Left lung (tissue), 10 donors: Measurements from ENCODE around the gene CTDSPL. TPM values are rescaled to one million over a fixed set of nuclear protein-coding genes. Genes with fewer than 3 reads are reported as not detected.

Experiments
- ATAC-seq: fragments of 200-7000 bp; cut with Tn5 transposase; one replicate; pipeline ENCODE4 v1.9.1; 2020; ENCODE audit warnings: moderate library complexity
- DNase-seq, 4 donors: peaks; one replicate each; pipeline ENCODE4 v3.0.0-alpha.2; 2013 to 2020
- H3K27ac ChIP-seq, 2 donors: fragments of 200-600 bp; sonication (generic) in 1 of 2; one replicate each; pipeline versions ENCODE4 v1.5.0 to v1.8.0; 2020 to 2021
- H3K27me3 ChIP-seq, 2 donors: fragments of 200-600 bp; sonication (generic) in 1 of 2; one replicate each; pipeline versions ENCODE4 v1.5.0 to v1.8.0; 2020 to 2021
- H3K36me3 ChIP-seq, 2 donors: fragments of 200-600 bp; sonication (generic) in 1 of 2; one replicate each; pipeline versions ENCODE4 v1.5.0 to v1.8.0; 2020 to 2021
- H3K4me1 ChIP-seq, 2 donors: fragments of 200-600 bp; one replicate each; pipeline ENCODE4 v1.8.0; 2021
- H3K4me3 ChIP-seq, 2 donors: fragments of 200-600 bp; sonication (generic) in 1 of 2; one replicate each; pipeline versions ENCODE4 v1.5.0 to v1.8.0; 2020 to 2021; ENCODE audit warnings: mild to moderate bottlenecking in 1 of 2
- H3K9me3 ChIP-seq, 2 donors: fragments of 200-600 bp; sonication (generic) in 1 of 2; one replicate each; pipeline versions ENCODE4 v1.5.0 to v1.8.0; 2020 to 2021
- CTCF ChIP-seq, 2 donors: fragments of 200-600 bp; sonication (generic) in 1 of 2; IDR thresholded peaks; one replicate each; pipeline versions ENCODE4 v1.5.0 to v1.8.0; 2021; ENCODE audit warnings: antibody characterized with exemption in 2 of 2
- intact Hi-C, 2 donors: fragments of 100-400 bp; cut with DNase I; formaldehyde crosslinking; loops; one replicate each; pipeline versions ENCODE4 v1.11.2 to v1.14.2; 2022
- polyA plus RNA-seq, 6 donors: library from polyadenylated mRNA; unstranded; fragments of 120-200 nt; gene quantifications; one replicate each; pipeline ENCODE4 v1.2.1, GENCODE V29; 2013; ENCODE audit not compliant: insufficient read length in 6 of 6
- total RNA-seq, 2 donors: library from RNA; stranded (reverse); fragmentation: NEBNext Ultra II Directional; extraction: Animal tissue kit (Norgen Biotek cat#: 25700); gene quantifications; one replicate each; pipeline ENCODE4 v1.2.1, GENCODE V29; 2021
- donor health status: DM: no; HTN: yes; CAD: no.
- donor health status: DM: no; HTN: no; CAD: no.

CTDSPL gene
- total and polyA plus RNA-seq, 8 donors: 46.9 to 122 (median 115) TPM

GRCh38 chr3:37905346-37905745, 43.7 kb downstream of the CTDSPL start:
- DNase-seq (no peak), ATAC-seq (no peak)
- Histone ChIP-seq H3K27ac (no peak overlapping the region), H3K4me3 (no peak overlapping the region), H3K27me3 (no peaks in the 10 kb centered on the region), H3K9me3 (no peaks in the 10 kb centered on the region), H3K4me1 (peaks cover 20 to 36% of the 10 kb centered on the region in 2 donors), H3K36me3 (no peaks in the 10 kb centered on the region)
- no peak for TF ChIP-seq CTCF (IDR thresholded peaks at IDR 0.05)
- intact Hi-C loops: no loop called here

- Histone ChIP-seq H3K4me3 (no peak overlapping the region), H3K4me1 (peaks cover 23 to 33% of the 10 kb centered on the region in 2 donors), H3K36me3 (no peaks in the 10 kb centered on the region), H3K27me3 (no peaks in the 10 kb centered on the region), H3K9me3 (no peaks in the 10 kb centered on the region), H3K27ac (peak overlapping the region in 1 of 2 donors; percentile 47)
- no peak for TF ChIP-seq CTCF (IDR thresholded peaks at IDR 0.05)
- no peak for DNase-seq
- peak; percentile 43 for ATAC-seq
- intact Hi-C loops: no loop called here
Measured at GRCh38 chr3:37905987-37906674, 44.5 kb downstream of the CTDSPL start.

- TF ChIP-seq CTCF (IDR thresholded peaks at IDR 0.05): no peak
- H3K27me3 ChIP-seq: no peaks in the 10 kb centered on the region
- intact Hi-C loops: no loop called here
- H3K27ac ChIP-seq: peak overlapping the region in 1 of 2 donors; percentile 47
- DNase-seq: no peak
- no peak overlapping the region for H3K4me3 ChIP-seq
- no peak for ATAC-seq
- H3K36me3 ChIP-seq: no peaks in the 10 kb centered on the region
- peaks cover 23 to 32% of the 10 kb centered on the region in 2 donors for H3K4me1 ChIP-seq
- no peaks in the 10 kb centered on the region for H3K9me3 ChIP-seq
Measured at GRCh38 chr3:37906734-37907282, 45.1 kb downstream of the CTDSPL start.

- Histone ChIP-seq H3K36me3 (no peaks in the 10 kb centered on the region), H3K9me3 (no peaks in the 10 kb centered on the region), H3K4me1 (peaks cover 23 to 34% of the 10 kb centered on the region in 2 donors), H3K4me3 (no peak overlapping the region), H3K27me3 (no peaks in the 10 kb centered on the region), H3K27ac (no peak overlapping the region)
- no peak for TF ChIP-seq CTCF (IDR thresholded peaks at IDR 0.05)
- intact Hi-C loops: no loop called here
- ATAC-seq (no peak), DNase-seq (no peak)
Measured at GRCh38 chr3:37907371-37907770, 45.7 kb downstream of the CTDSPL start.

GRCh38 chr3:37907906-37908305, 46.2 kb downstream of the CTDSPL start:
- H3K9me3 ChIP-seq: no peaks in the 10 kb centered on the region
- no peak for DNase-seq
- H3K27me3 ChIP-seq: no peaks in the 10 kb centered on the region
- peaks cover 23 to 34% of the 10 kb centered on the region in 2 donors for H3K4me1 ChIP-seq
- ATAC-seq: no peak
- no peak overlapping the region for H3K4me3 ChIP-seq
- no peak overlapping the region for H3K27ac ChIP-seq
- intact Hi-C loops: no loop called here
- TF ChIP-seq CTCF (IDR thresholded peaks at IDR 0.05): no peak
- H3K36me3 ChIP-seq: no peaks in the 10 kb centered on the region
